NCI-H510A treated with DMSO at 0.1 percent for 48 hours (cell line): ENCODE results near the gene MRPL50.

Experiments used
- DNase-seq: peaks from one replicate; lab custom pipeline; 2025; lab: John Stamatoyannopoulos, UW

Gene MRPL50

DNA sequence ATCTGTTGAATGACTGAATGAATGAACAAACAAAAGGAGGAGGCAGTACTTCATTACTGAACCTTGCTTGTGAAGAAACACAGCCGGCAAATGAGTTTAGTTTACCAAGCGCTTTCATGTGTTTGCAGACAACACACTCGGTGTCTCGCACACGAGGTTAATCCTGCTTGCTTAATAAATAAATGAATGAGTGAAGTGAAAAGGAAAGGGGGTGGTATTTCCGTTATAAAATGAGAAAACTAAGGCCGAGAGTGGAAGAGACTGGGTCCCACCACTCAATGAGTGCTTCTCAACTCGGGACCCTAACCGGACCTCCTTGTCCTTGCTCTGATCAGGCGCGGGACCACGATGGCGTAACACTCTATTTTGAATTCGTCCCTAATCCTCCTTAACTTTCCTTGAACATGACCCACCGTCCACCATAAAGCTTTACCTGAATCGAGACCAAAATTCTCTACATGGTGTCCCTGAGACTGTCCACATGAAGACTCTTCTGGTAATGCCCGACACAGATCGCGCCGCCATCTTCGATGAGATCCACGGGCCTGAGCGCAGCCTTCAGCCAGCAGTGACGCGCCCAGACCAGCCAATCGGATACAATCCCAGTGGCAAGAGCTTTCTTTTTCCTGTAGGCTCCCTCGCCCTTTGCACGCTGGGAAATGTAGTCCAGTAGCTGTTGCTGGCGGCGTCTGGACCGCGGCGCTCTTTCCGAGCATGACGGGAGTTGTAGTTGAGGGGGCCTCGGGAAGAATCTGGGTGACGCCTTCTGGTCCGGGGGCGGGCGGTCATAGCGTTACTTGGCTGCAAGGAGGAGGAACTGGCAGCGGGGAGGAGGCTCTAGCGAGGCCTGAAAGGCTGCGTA lies at the start of gene MRPL50, which contains the start of gene ZNF189:
TSS of gene MRPL50 (minus strand) at position 551 of the 862 bp plus-strand sequence. CDS start at position 525, 26 bp downstream.
TSS of gene ZNF189 (plus strand) at position 784 of the 862 bp plus-strand sequence. CDS start 306 bp downstream, outside the sequence.
- peak; percentile 97 for DNase-seq

GRCh38 chr9:101446732-101447131 lies 48.3 kb upstream of the MRPL50 start:
- DNase-seq: no peak

DNA sequence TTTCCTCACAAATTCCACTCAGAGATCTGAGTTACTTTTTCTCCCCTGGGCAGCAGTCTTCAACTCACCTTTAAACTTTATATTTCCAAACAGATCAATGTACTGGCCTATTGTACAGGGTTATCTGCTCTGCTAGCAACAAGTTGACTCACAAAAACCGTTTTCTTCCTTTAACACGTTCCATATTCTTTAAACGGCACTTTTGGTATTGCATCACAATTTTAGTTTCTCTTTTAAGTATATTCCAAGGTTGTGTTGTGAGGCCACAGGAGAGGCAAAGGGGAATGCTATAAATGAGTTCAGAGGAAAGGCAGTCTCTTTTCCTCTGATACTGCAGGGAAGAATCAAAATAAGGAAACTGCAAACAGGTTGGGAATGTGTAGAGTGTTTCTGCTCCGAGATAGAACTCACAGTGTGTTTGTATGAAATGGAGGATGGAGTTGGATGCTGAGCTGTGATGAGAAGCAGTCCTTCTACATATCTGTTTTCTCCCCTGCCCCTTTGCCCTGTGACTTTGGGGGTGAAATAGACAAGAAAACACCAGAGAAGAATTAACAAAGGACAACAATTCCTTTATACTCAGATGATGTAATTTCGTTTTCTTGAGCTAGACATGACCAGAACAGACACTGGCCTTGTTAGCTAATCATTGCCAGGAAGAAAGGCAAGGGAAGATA lies 47.1 kb upstream of the MRPL50 start:
- DNase-seq: no peak

GRCh38 chr9:101443364-101443771 lies 45.0 kb upstream of the MRPL50 start:
- DNase-seq: no peak

GRCh38 chr9:101442736-101443135 lies 44.3 kb upstream of the MRPL50 start:
- DNase-seq: no peak

GRCh38 chr9:101442318-101442717 lies 43.9 kb upstream of the MRPL50 start:
- no peak for DNase-seq

GRCh38 chr9:101440714-101441230 lies 42.4 kb upstream of the MRPL50 start:
- no peak for DNase-seq

- no peak for DNase-seq
Observed at GRCh38 chr9:101438523-101438922, 40.1 kb upstream of the MRPL50 start.

- no peak for DNase-seq
Observed at GRCh38 chr9:101437806-101438232, 39.4 kb upstream of the MRPL50 start.

- DNase-seq: no peak
Observed at GRCh38 chr9:101435601-101436079, 37.2 kb upstream of the MRPL50 start, which contains the start of gene ALDOB. Gene ALDOB (minus strand): TSS chr9:101435774. CDS start chr9:101430887, 4,887 bp downstream.

DNA sequence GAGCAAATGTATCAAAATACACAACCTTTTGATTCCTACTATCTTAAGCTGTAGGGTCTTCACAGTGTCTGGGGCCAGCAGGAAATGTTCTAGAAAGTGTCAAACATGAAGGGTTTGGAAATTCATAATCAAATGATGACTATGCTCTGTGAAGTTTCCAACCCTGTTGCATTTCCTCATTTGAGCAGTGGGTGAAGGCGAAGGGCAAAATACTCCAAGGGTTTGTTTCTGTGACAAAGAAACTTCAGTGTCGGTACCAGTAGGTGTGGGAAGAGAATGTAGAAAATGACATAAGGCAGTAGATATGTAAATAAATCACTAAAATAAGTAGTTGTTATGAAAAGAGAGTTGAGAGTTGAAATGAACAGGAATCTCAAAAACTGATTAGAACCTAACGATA lies 36.6 kb upstream of the MRPL50 start:
- no peak for DNase-seq

GRCh38 chr9:101433229-101433628 lies 34.8 kb upstream of the MRPL50 start:
- DNase-seq: no peak

GRCh38 chr9:101432740-101433139 lies 34.3 kb upstream of the MRPL50 start:
- no peak for DNase-seq

DNA sequence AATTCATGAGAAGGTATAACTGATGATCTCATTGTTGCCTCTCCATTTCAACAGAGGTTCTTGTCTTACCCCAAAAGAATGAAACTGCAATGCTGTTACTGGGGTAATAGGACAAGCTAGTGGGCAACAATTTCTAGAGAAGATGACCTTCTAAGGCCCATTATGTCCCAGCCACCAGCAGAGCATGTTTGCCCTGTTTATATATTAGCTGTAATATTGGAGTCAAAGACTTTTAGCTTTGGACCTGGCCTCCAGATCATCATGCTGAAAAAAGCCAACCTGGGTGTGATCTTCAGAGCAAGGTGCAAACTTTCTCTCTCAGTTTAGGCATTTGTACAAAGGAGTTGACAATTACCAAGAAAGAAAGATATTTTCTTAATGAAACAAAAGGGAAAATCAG lies 33.8 kb upstream of the MRPL50 start:
- DNase-seq: no peak

- no peak for DNase-seq
Observed at GRCh38 chr9:101429736-101430135, 31.3 kb upstream of the MRPL50 start.

DNA sequence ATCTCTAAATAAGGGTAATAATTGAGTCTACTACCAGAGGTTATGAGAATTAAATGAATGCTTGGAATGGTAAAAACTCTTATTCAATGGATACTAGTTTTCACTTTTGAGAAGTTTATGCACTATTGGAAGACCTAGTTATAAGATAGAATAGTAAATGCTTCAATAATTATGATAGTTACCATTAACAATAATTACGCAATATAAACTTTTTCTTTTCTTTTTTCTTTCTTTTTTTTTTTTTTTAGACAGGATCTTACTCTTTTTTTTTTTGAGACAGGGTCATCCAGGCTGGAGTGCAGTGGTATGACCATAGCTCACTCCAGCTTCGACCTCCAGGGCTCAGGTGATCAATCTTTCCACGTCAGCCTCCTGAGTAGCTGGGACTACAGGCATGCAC lies 30.5 kb upstream of the MRPL50 start:
- no peak for DNase-seq

- DNase-seq: no peak
Observed at GRCh38 chr9:101427957-101428655, 29.7 kb upstream of the MRPL50 start.

- no peak for DNase-seq
Observed at GRCh38 chr9:101427358-101427757, 28.9 kb upstream of the MRPL50 start.

GRCh38 chr9:101421653-101422065 lies 23.2 kb upstream of the MRPL50 start:
- no peak for DNase-seq

DNA sequence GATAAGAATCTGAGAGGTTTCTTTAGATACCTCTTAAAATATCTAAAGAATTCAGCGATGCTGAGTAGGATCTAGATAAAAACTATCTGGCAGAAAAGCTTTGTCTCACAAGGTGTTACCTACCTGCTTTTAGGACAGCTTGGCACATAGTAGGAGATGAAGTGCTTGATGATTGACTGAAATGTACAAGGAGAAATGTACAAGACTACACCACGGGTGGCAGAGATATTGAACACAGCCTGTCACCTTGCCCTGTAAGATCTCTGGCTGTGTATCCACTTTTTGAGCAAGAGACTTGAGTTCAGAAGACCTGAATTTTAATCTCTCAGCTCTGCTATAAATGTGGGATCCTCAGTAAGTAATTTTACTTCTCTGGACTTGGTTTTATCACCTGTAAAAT lies 21.4 kb upstream of the MRPL50 start:
- no peak for DNase-seq

DNA sequence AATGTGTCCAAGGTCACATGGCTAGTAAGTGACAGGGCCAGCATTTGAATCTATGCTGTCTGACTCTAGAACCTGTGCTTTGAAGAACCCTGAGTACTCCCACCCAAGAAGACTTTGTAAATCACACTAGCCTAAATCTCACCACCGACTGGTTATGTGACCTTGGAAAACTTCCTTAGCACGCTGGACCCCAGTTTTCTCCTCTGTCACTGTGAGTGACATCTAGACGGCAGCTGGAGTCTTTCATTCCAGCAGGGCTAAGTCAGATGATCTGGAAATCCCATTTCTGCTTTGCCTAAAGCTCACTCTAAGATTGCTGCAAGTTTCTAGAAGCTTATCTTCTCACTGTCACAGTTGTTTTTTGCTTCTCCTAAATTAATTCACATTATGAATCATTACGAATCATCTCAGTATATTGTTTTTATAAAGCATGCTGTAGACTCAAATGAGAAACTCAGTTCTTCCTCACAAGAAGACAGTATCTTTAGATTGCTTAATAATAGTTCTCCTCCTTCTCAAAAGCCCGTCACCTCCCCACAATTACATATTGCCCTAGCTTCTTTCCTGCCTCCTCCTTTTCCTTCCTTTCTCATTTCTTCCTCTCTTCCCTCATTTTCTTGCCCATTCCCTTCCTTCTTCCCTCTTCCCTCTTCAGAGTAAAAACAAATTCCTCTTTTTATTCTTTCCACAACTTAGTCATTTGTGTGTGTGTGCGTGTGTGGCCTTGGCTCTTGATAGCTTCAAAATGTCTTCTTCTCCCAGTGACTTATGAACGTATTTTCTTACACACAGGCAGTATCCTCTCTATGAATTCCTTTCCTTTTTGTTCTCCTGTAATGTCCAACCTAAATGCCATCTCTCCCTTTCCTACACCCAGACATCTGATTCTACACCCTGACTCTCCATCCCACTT lies 20.4 kb upstream of the MRPL50 start:
- no peak for DNase-seq
